HepG2 (cell line): Measurements from ENCODE around the gene DGAT2. TPM values are rescaled to one million over a fixed set of nuclear protein-coding genes. Genes with fewer than 3 reads are reported as not detected.

Experiments used
- NONO ChIP-seq, 2 experiments: fragments of 450-650 bp in 1 of 2; sonication (generic) in 1 of 2; formaldehyde crosslinking in 1 of 2; IDR thresholded peaks in 1 of 2; conservative IDR thresholded peaks in 1 of 2; 2 replicates each; pipeline versions ENCODE4 v1.6.1 to v1.8.0; 2017 to 2022; ENCODE audit warnings: mild to moderate bottlenecking in 1 of 2, missing genetic modification reagents in 1 of 2, moderate library complexity in 1 of 2
- PCBP2 ChIP-seq: fragments of 200-400 bp; formaldehyde crosslinking; optimal IDR thresholded peaks from 2 replicates; pipeline ENCODE3; 2018; ENCODE audit warnings: low read length, low read depth; ENCODE audit not compliant: poor library complexity, severe bottlenecking
- ZNF142 ChIP-seq: sonication (generic); formaldehyde crosslinking; IDR thresholded peaks from 2 replicates; pipeline ENCODE4 v1.4.0; 2020; ENCODE audit warnings: missing genetic modification reagents
- ZNF562 ChIP-seq: sonication (generic); formaldehyde crosslinking; IDR thresholded peaks from 2 replicates; pipeline ENCODE4 v1.8.0; 2022; ENCODE audit warnings: missing genetic modification reagents, borderline replicate concordance
- ZNF737 ChIP-seq: sonication (generic); formaldehyde crosslinking; IDR thresholded peaks from 2 replicates; pipeline ENCODE4 v1.5.0; 2020; ENCODE audit warnings: missing genetic modification reagents, mild to moderate bottlenecking, borderline replicate concordance
- polyA plus RNA-seq, 8 experiments: library from polyadenylated mRNA; depleted of rRNA in 3 of 8; stranded (reverse) in 7 of 8; unstranded in 1 of 8; fragments of >200 nt; fragmentation: Illumina TruSeq in 4 of 8; extraction: Trizol in 4 of 8; gene quantifications; 2 replicates each; pipeline versions ENCODE4 v1.2.1 to v1.2.3, GENCODE V29; 2011 to 2016; ENCODE audit warnings: low read depth in 4 of 8, missing spikeins in 1 of 8, mixed read lengths in 1 of 8; ENCODE audit not compliant: insufficient read depth in 1 of 8
- total RNA-seq, 5 experiments: library from RNA; depleted of rRNA; stranded (reverse); fragments of >200 nt; fragmentation: Illumina TruSeq; extraction: Trizol; gene quantifications; 2 replicates each; pipeline ENCODE4 v1.2.3, GENCODE V29; 2016; ENCODE audit warnings: low read depth in 1 of 5
- TF ChIP-seq, protein P1 (sequence below): sonication (generic); formaldehyde crosslinking; IDR thresholded peaks from 2 replicates; pipeline ENCODE4 v1.4.0; 2020; ENCODE audit warnings: mild to moderate bottlenecking, missing genetic modification reagents

The DGAT2 gene
- total and polyA plus RNA-seq, 2 of the 13 experiments (the other 11 are each of a cell fraction or from before 2014, with no cell fraction given) = 39.0 to 65.6 TPM

DNA sequence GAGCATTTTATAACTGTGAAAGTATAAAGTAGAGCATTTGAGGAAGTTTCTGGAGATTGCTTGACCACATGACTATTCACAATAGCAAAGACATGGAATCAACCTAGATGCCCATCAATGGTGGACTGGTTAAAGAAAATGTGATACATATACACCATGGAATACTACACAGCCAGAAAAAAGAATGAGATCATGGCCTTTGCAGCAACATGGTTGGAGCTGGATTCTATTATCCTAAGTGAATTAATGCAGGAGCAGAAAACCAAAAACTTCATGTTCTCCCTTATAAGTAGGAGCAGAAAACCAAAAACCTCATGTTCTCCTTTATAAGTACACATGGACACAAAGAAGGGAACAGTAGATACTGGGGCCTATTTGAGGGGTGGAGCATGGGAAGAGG, 76.7 kb downstream of the DGAT2 start (continued):
- TF ChIP-seq ZNF142 (CRISPR knock-in tag) = no peak
- TF ChIP-seq ZNF562 (CRISPR knock-in tag) = no peak
- TF ChIP-seq NONO (IDR thresholded peaks at IDR 0.05) = no peak
- TF ChIP-seq NONO (CRISPR knock-in tag; conservative IDR thresholded peaks at IDR 0.05) = no peak
- TF ChIP-seq ZNF737 = no peak
- no peak for TF ChIP-seq PCBP2
- TF ChIP-seq, protein P1, sequence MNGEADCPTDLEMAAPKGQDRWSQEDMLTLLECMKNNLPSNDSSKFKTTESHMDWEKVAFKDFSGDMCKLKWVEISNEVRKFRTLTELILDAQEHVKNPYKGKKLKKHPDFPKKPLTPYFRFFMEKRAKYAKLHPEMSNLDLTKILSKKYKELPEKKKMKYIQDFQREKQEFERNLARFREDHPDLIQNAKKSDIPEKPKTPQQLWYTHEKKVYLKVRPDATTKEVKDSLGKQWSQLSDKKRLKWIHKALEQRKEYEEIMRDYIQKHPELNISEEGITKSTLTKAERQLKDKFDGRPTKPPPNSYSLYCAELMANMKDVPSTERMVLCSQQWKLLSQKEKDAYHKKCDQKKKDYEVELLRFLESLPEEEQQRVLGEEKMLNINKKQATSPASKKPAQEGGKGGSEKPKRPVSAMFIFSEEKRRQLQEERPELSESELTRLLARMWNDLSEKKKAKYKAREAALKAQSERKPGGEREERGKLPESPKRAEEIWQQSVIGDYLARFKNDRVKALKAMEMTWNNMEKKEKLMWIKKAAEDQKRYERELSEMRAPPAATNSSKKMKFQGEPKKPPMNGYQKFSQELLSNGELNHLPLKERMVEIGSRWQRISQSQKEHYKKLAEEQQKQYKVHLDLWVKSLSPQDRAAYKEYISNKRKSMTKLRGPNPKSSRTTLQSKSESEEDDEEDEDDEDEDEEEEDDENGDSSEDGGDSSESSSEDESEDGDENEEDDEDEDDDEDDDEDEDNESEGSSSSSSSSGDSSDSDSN (CRISPR knock-in tag) = no peak
